Amniotic epithelial cell (primary cell): ENCODE data around the gene TBX19.

Experiments used
- DNase-seq: peaks from one replicate; pipeline ENCODE4 v3.0.0-alpha.2; 2010; ENCODE audit warnings: low read depth

TBX19 gene

DNA sequence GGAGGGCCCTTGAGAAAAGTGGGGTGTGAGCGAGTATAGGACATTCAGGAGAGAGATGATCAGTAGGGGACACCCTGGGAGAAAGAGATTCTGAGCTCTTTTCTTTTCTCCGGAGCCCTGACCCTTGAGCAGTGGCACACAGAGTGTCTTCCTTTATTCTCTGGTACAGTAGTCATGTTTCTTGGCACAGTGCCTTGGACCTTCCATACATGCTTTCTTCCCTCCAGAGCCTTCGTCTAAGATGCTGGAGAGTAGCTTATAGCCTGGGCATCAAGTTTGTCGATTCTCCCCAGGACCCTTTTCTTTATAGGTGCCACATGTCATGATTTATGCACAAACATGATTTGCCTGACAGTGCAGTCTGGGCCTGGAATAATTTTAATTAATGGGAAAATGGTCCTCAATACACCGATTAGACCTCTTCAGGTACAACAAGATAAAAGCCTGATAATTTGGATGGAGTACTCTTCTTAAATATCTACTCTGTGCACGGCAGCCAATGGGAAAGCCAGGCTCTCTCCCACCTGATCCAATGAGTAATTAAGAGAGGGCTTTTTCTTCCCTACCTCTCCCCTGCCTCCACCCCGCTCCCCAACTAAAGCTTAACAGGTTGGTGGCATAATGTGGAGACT lies at the start of gene TBX19:
Gene TBX19 (plus strand): TSS at position 582 of the 632 bp plus-strand sequence. CDS start 214 bp downstream, outside the sequence.
- DNase-seq, result no peak

DNA sequence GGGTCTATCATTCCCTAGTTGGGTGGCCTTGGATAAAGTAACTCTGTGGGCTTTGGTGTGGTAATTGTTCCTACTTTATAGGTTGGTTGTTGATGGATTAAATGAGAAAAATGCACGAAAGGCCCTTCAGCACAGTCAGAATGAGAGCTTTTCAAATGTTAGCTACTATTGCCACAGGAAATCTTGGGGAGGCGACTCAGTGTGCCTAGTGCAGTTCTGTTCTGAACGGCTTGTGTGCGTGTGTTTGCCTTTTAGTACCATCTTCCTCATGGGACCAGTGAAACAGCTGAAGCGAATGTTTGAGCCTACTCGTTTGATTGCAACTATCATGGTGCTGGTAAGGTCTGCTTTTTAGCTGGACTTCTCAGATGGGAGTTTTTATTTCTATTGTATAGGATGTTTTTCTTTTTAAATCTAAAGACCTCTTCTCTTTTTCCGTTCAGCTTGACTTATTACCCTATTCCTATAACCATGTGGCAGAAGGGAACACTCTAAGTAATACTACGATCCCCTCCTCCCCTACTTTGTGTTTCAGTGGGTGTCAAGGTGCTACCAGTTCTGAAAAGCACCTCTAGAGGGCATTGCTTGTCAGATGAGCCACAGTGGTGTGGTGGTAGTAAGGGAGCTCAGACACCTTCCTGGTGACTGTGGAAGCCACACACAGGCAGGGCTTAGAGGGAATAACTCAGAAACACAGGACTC lies 45.7 kb upstream of the TBX19 start:
- peak; percentile 58 for DNase-seq

DNA sequence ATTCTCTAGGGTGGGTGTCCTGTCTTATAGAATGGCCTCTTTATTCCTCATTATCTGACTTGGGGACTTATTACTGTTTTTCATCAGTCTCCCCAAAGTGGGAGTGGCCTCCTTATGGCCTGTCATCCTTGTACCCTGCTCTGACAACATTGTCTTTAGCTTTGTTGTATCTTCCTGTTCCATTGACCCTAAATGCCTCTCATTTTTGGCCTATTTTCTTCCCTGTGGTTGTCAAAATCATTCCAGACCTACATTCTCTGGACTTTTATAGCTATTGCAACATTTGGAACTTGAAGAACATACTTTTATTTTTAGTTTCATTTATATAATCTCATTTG lies 45.2 kb upstream of the TBX19 start:
- peak; percentile 46 for DNase-seq

DNA sequence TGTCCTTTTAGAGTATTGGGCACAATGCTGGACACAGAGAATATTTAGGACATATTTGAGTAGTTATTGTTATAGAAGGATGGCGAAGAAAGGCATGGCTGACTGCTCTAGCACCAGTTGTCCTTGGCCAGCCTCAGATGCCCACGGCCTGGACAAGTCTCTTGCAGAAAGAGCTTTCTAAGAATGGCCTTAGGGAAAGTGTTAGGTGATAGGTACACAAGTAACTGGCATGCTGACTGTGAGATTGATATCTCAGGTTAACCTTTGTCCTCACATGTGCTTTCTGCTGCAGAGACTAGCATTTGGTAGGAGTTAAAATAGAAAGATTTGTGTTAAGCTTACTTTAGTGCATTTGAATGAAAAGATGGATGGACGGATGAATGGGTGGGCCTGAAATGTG lies 44.7 kb upstream of the TBX19 start:
- DNase-seq, result no peak

DNA sequence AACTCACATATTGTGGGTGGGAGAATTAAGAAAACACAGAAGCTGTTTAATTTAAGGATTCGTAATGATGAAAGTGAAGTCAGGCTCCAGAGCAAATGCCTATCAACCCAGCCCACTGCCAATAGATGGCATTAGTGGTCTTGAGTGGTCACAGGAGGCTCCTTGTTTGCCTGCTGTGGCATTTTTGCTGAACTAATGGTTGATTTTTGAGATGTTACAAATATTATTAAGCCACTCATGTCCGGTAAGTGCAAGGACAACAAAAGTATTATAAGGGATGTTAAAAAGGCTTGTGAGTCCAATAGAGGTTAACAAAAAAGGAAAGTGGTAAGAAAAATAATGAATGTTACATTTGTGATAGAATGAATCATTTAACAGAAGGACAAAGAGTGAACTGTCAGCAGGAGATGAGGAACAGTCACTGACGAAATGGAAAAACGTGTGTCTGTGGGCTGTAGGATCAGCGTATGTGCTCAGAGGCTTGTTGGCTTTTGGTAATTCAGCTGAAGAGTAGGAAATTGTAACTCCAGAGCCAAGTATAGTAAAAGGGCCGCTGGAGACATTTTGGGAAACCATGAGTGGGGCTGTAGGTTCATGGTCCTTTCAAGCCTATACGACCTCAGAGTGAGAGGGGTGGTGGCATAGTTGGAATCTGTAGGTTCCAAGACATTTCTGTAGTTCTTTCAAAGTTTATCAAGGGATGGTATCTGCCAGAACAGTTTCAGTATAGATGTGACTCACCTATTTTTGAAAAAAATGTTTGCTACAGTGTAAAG lies 43.7 kb upstream of the TBX19 start:
- peak; percentile 66 for DNase-seq

DNA sequence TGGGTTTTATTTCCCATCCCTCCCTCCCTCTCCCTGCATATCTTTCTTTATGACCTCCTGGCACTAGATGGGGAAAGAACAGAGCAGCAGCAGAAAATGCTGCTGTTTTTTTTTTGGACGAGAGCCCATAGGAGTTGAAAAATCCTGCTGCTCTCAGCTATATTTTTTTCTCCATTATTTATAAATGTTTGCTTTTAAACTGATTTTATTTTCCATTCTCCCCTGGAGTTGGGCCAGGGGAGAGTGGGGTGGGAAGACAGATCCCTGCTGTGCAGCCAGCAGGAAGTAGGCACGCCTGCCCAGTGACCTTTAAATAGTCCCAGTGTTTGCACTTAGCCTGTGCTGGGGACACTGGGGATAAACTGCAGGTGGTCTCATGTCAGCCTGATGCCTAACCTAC lies 37.5 kb upstream of the TBX19 start:
- no peak for DNase-seq

DNA sequence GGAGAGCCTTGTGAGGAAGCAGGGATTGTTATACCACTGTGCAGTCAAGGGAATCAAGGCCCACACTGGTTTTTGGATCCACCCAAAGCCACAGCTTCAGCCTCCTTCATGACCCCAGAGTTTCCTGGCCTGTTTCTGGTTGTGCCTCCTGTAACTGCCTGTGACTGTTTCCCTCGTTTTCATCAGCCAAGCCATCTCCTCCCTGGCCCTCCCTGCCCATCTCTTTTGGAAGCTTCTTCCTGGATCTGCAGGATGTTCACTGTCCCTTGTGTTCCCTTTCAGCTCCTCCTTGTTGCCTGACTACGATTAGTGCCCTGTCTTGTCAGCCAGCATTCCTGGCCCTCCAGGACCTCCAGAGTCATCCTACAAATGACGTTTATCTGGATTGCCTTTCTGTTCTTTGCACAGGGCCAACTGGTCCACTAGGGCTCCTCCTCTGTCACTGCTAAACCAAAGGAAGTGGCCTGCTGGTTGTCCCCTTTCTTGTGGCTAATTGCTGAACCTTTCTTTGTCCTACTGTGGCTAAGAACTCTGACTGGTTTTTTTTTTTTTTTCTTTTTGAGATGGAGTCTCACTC lies 37.0 kb upstream of the TBX19 start:
- no peak for DNase-seq

DNA sequence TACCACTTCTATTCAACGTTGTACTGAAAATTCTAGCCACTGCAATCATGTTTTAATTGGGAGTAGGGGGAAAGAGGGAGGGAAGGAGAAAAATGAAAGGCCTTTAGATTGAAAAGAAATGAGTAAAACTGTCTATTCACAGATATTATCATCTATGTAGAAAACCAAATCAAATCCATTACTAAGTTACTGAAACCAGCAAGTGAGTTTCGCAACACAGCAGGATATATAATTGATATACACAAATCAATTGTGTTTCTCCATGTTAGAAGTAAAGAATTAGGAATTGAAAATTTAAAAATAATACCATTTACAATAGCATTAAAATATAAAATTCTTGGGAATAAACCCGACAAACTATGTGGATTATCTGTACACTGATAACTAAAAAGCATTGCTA lies 35.6 kb upstream of the TBX19 start:
- DNase-seq, result no peak

DNA sequence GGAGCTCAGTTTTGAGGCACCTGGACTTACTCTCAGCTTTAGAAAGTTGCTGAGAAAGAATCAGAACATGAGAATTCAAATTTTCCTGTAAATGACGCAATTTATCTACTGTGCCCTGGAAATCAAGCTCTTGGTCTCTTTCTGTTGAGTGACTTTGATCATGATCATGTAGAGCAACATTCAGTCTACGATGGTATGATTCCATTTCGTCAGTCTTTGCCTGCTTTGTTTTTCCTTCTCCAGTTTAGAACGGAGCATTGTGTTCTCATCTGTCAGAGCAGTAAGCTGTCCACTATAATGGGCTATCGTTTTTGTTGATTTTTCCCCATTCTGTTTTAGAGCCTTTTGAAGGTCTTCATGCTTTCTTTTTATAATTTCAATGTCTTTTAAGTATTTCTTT lies 34.2 kb upstream of the TBX19 start:
- DNase-seq, result no peak

DNA sequence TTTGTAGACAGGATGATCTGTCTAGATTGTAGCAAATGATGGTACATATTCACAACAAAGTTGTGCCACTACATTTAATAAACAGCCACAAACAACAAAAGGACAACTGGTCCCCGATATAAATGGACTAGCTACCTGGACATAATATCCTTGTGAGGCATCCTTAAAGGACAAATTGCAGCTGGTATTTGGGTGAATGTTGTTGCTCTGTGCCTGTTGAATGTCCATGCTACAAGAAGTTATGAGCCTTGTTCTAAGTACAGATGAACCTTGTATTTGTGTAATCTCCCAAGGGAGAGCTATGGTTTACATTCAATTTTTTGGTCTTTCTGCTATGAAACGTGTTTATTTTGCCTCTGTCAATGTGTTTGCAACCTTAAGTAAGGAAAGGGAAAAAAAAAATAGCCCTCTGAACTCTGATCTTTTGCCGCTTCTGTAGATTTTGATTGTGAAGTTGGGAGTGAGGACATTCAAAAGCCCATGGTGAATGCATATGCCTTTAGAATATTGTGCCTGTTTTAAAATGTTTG lies 28.4 kb upstream of the TBX19 start:
- DNase-seq, result no peak

DNA sequence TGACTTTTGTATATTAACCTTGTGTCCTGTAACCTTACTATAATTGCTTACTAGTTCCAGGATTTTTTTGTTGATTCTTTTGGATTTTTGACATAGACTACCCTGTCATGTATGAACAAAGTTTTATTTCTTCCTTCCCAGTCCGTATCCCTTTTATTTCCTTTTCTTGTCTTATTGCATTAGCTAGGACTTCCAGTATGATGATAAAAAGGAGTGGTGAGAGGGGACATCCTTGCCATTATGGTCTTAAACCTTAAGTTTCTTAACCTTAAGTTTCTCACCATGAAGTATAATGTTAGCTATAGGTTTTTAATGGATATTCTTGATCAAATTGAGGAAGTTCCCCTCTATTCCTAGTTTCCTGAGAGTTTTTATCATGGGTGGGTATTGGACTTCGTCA lies 24.5 kb upstream of the TBX19 start:
- DNase-seq, result no peak

DNA sequence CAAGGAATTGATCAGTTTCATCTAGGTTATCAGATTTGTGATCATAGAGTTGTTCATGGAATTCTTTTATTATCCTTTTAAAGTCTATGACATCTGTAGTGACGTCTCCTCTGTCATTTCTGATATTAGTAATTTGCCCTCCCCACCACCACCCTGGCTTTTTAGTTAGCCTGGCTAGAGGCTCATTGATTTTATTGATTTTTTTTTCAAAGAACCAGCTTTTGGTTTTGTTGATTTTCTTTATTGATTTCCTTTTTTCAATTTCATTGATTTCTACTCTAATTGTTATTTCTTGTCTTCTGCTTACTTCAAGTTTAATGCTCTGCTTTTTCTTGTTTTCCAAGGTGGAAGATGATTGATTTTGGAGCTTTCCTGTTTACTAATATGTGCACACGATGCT lies 23.3 kb upstream of the TBX19 start:
- DNase-seq, result no peak

DNA sequence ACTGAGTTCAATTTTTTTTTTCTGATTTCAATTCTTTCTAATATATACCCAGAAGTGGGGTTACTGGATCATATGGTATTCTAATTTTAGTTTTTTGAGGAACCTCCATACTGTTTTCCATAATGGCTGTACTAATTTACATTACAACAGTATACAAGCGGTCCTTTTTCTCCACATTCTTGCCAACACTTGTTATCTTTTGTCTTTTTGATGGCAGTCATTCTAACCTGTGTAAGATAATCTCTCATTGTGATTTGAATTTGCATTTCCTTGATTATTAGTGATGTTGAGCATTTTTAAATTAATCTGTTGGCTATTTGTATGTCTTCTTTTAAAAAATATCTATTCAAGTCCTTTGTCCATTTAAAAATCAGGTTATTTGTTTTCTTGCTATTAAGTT lies 21.1 kb upstream of the TBX19 start:
- no peak for DNase-seq

DNA sequence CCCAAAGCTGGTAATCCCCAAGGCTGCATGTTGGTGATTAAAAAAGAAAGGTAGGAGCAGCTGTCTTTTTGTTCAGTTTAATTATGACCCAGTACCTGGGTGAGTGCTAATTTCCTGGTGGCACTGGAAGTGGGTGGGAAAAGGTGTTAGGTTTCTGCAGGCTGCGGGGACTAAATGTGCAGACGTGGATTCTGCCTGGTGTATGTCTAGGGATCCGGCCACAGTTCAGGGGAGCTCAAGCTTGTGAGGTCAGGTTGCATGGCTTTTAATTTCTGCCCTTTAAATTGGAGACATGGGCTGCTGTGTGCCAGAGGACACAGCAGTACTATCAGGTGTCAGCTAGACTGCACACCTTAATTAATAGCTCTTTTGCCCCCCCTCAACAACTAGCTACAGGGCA lies 20.3 kb upstream of the TBX19 start:
- no peak for DNase-seq

DNA sequence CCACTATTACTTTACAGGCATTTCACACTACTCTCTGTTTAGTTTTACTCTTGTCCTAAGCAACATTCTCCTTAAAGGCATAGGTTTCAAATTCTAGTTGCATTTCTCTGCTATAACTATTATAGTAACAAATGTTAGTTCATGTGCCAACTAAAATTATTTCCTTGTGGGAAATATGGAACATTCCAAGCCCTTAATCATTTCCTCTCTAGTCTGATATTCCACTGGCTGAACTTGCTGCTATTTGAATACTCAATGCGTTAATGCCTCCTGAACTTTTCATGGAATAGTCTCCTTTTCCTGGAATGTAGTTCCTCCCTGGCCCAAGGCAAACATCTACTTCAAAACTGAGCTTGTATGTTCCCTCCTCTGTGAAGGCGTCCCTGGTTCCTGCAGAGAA lies 19.3 kb upstream of the TBX19 start:
- DNase-seq, result peak; percentile 56

DNA sequence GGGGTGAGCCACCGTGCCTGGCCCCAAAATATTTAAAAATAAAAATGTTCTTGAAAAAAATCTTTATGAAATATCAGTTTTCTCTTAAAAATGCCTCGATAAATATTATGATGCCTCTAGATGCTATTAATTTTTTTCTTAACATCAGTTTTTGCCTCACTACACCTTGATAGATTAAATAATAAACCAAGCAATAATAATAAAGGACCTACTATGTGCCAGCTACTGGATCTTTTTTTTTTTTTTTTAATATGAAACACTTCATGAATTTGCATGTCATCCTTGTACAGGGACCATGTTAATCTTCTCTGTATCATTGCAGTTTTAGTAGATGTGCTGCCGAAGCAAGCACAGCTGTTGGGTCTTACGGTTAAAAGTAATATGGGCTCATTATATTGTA lies 17.5 kb upstream of the TBX19 start:
- DNase-seq, result no peak

DNA sequence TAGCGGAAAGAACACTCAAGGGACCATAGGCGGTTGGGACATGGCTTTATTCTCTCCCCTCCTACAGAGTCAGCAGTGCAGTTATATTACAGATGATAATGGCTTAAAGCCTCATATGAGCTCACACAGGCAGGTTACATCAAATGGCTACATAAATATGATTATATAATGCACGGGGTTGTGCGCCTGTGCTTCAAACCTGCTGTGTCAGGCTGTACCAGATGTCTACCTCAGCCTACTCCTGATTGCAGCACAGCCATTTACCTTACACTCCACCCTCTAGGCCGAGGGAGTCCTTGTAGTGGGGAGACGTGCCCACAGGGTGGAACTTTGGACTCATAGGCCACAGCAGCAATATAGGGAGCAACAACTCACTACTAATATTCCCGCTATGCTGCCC lies 16.4 kb upstream of the TBX19 start:
- no peak for DNase-seq

DNA sequence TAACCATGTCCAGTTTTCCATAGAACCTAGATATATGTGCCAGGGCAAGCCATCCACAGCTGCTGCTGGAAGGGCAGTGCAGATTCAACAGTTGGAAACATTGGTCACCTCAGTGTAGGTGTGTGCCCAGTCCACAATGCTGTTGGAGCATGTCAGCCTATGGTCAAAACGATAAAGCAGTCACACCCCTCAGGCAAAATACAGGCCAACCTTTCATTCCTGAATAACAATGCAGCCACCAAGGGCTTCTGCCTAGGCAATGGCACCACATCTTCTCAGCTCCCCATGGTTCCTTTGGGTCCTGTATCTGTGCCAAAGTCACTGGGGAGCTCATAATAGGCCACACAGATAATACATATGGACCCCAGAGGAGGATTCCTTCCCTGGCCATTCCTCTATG lies 15.1 kb upstream of the TBX19 start:
- no peak for DNase-seq

DNA sequence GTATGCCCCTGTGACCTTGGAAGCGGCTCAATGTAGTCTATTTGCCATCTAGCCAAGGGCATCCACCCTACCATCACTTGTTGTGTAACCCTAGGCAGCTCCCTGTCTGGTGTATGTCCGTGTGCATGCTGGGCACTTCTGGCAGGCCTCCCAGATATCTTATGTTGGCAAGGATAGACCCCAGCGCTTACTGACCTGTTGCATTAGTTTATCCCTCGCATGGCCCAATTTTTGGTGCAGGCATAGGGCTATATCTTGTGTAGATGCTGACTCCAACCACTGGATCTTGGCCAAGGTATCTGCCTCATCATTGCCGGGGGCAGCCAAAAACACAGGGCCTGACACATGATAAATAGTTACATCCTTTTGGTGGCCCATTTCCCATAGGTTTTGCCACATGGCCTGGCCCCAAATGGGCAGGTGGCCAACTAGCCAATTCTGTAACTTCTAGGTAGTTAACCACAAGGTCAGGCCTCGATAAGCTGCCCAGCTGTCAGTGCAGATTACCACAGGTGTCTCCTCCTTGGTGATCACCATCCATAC lies 14.0 kb upstream of the TBX19 start:
- DNase-seq, result no peak

DNA sequence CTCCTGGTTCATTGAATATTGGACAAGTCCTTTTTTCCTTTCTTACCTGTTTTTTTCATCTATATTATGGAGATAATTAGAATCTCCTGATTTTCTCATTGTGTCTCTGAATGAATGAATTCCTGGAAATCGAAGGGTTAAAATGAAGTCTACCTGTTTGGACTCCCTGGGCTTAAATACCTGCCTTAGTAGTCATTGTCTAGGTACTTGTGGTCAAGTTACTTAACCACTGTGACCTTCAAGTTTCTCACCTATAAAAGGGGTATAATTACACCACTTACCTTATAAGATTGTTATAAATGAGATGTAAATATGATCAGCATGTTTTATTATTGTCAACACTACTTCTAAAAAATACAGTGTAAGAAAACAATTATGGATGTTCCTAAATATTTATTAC lies 9.0 kb upstream of the TBX19 start:
- DNase-seq, result no peak

DNA sequence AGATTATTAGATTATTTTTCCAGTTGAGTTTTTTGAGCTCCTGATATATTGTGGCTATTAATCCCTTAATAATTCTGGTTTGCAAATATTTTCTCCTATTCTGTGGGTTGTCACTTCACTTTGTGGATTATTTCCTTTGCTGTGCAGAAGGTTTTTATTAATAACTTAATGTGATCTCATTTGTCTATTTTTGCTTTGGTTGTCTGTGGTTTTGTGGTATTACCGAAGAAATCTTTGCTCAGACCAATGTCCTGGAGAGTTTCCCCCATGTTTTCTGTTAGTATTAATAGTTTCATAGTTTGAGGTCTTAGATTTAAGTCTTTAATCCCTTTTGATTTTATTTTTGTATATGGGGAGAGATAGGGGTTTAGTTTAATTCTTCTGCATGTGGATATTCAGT lies 7.1 kb upstream of the TBX19 start:
- DNase-seq, result peak; percentile 28

DNA sequence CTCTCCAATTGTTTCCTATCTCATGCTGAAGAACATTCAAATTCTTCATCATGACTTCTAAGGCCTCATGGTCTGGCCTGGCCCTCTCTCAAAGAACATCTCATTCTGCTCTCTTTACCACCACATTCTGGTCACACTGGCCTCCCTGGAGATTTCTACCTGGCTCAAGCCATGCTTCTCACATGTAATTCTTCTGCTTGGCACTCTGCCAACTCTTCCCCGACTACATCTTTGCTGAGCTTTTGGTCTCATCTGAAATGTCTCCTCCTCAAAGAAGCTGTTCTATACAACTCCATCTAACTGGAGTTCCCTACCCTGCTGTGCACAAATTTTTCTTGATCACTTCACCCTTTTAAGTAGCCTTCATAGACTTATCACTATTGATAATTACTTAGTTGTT lies 1.4 kb upstream of the TBX19 start:
- no peak for DNase-seq
